GM12865 (cell line): ENCODE measurements around the gene PITPNM3.

ENCODE experiments used
- DNase-seq: peaks from one replicate; pipeline ENCODE4 v3.0.0; 2010; ENCODE audit warnings: low read depth
- H3K4me3 ChIP-seq: 2 replicates; pipeline ENCODE4 v1.5.1; 2011; ENCODE audit warnings: mild to moderate bottlenecking, low read depth, low read length, control low read depth
- CTCF ChIP-seq: IDR thresholded peaks from 2 replicates; pipeline ENCODE4 v1.5.1; 2011; ENCODE audit warnings: low read length, control low read depth, low read depth, inconsistent platforms; ENCODE audit not compliant: insufficient read depth; ENCODE audit errors: missing control alignments

PITPNM3 gene

DNA sequence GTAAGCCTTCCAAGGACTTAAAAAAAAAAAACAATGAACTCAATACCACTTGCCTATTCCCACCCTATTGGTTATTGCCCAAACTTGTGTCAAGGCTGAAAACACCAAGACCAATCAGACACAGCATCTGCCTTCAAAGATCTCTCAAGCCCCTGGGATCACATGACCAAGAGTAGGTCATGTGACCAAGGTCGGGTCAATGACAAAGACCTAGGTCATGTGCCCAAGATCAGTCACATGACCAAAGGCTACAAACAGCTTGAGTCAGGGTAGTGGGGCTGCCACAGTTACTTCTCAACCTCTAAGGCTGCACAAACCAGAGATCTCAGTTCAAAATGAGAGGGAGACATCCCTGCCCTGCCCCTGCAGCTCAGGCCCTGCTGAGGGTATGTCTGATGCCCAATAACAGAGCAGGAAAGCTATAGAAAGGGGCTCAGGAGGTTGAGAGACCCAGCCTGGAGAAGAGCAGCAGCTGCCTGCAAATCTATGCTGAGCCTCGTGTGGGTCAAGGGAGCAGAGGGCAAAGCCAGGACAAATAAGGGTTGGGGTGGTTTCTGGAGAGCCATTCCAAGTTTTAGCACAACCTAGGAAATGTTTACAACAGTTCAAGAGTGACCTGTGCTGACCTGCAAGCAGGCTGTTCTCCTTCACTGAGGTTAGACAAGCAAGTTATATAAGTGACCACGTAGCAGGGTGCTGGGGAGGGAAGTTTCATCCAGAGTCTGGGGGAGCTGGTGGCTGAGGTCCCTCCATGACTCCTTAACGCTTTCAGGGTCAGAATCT is 63.3 kb downstream of the PITPNM3 start:
- no peak for TF ChIP-seq CTCF
- DNase-seq: peak; percentile 9

GRCh38 chr17:6491071-6491700 is 65.2 kb downstream of the PITPNM3 start:
- H3K4me3 ChIP-seq: no peak overlapping the region
- DNase-seq: no peak
- no peak for TF ChIP-seq CTCF

More for the DNA sequence above, 63.3 kb downstream of the PITPNM3 start:
- H3K4me3 ChIP-seq: no peak overlapping the region

DNA sequence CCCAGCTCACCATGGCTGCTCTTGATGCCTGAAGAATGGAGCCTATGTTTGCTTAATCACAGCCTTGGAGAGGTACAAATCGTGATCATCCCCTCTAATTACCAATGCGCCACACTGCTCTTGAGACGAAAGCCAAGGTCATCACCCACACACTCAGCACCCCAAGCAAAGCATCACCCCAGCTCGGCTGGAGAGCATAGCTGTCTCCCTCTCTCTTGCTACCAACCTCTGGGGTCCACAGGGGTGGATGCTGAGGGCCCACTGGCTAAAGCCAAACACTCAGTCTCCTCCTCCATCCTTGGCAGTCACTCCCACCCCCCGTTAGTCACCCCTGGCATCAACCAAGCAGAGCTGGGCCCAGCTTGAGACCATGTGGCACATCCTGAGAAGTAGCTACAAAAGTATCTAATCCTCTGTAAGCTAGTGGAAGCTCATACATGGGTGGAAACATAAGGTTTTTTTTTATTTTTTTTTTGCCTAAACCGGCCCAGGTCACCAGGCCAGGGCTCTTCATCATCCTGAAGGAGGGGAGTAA is 67.3 kb downstream of the PITPNM3 start:
- no peak overlapping the region for H3K4me3 ChIP-seq
- TF ChIP-seq CTCF: no peak
- DNase-seq: no peak

DNA sequence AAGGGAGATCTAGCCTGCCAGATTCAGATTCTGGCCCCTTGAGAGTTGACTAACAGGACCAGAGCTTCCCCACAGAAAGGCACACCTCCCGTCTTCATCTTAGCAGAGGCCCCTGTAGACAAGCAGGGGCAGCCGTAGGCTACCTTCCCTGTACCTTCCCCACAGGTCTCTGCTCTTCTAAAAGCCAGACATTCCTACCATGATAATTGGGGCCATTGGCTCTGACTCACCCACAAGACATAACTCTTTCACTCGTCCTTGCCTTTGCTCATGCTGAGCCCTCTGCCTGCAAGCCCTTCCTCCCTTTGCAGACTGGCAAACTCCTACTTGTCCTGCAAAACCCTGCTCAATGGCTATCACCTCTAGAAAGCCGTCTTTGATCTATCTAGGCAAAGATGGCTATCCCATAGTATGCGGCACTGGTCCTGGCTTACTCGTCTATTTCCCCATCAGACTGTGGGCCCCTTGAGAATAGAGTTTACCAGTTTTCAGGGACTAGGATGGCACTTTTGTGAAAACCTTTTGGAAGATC is 68.3 kb downstream of the PITPNM3 start:
- DNase-seq: no peak
- H3K4me3 ChIP-seq: no peak overlapping the region
- TF ChIP-seq CTCF: no peak

- TF ChIP-seq CTCF: no peak
Observed at GRCh38 chr17:6487251-6488007, 68.9 kb downstream of the PITPNM3 start.

GRCh38 chr17:6485646-6486412 is 70.5 kb downstream of the PITPNM3 start:
- TF ChIP-seq CTCF: no peak
- DNase-seq: no peak
- no peak overlapping the region for H3K4me3 ChIP-seq

More at GRCh38 chr17:6487251-6488007, 68.9 kb downstream of the PITPNM3 start:
- H3K4me3 ChIP-seq: no peak overlapping the region
- DNase-seq: no peak
